Tibial nerve (tissue), 4 donors: Measurements from ENCODE around the gene SLC25A39. TPM values are rescaled to one million over a fixed set of nuclear protein-coding genes. Genes with fewer than 3 reads are reported as not detected.

Experiments
- DNase-seq, 2 donors: peaks; one replicate each; pipeline ENCODE4 v3.0.0-alpha.2; 2019; ENCODE audit warnings: low spot score in 2 of 2
- H3K27ac ChIP-seq, 4 donors: fragments of 200-600 bp; sonication (generic) in 3 of 4; one replicate each; pipeline ENCODE4 v1.5.1; 2017 to 2019; ENCODE audit warnings: mild to moderate bottlenecking in 1 of 4
- H3K27me3 ChIP-seq, 2 donors: fragments of 200-600 bp; sonication (generic) in 1 of 2; one replicate each; pipeline versions ENCODE4 v1.5.1 to v1.6.0; 2017 to 2019
- H3K36me3 ChIP-seq, 3 donors: fragments of 200-600 bp; sonication (generic); one replicate each; pipeline ENCODE4 v1.5.1; 2018 to 2019
- H3K4me1 ChIP-seq, 4 donors: fragments of 200-600 bp; sonication (generic) in 3 of 4; one replicate each; pipeline ENCODE4 v1.5.1; 2017 to 2019
- H3K4me3 ChIP-seq, 4 donors: fragments of 200-600 bp; sonication (generic) in 3 of 4; one replicate each; pipeline ENCODE4 v1.5.1; 2017 to 2019; ENCODE audit warnings: mild to moderate bottlenecking in 1 of 4, moderate library complexity in 1 of 4
- H3K9me3 ChIP-seq, 4 donors: fragments of 200-600 bp; sonication (generic) in 3 of 4; one replicate each; pipeline ENCODE4 v1.5.1; 2017 to 2019
- CTCF ChIP-seq, 5 experiments: fragments of 200-600 bp in 3 of 5; fragments of 450-650 bp in 2 of 5; sonication (generic) in 3 of 5; IDR thresholded peaks; one replicate each; pipeline ENCODE4 v1.5.1; 2016 to 2019; ENCODE audit warnings: antibody characterized with exemption in 5 of 5, mild to moderate bottlenecking in 3 of 5, moderate library complexity in 2 of 5
- EP300 ChIP-seq, 2 donors: sonication (generic); formaldehyde crosslinking; IDR thresholded peaks; one replicate each; pipeline ENCODE4 v1.6.1; 2017; ENCODE audit warnings: antibody characterized with exemption in 2 of 2, mild to moderate bottlenecking in 1 of 2
- POLR2A ChIP-seq, 2 donors: fragments of 450-650 bp; IDR thresholded peaks; one replicate each; pipeline ENCODE4 v1.6.1; 2017; ENCODE audit warnings: antibody characterized with exemption in 2 of 2, mild to moderate bottlenecking in 2 of 2, moderate library complexity in 2 of 2
- WGBS, 2 donors: methylation state at CpG; one replicate each; pipeline ENCODE4 v1.1.5; 2018; 5-methylcytosine and 5-hydroxymethylcytosine counted together
- total RNA-seq, 4 donors: library from RNA; depleted of rRNA; stranded (reverse); fragments of >200 nt; gene quantifications; one replicate each; pipeline ENCODE4 v1.1.0, GENCODE V29; 2016

SLC25A39 gene
- total RNA-seq, 4 donors from 2014 or later: 51.3 to 99.0 (median 70.9) TPM

GRCh38 chr17:44314031-44314430, 10.6 kb downstream of the SLC25A39 start:
- Histone ChIP-seq H3K27ac (no peak overlapping the region), H3K4me3 (no peak overlapping the region), H3K36me3 (peaks cover 0 to 4% (median 0%) of the 10 kb centered on the region in 3 donors), H3K27me3 (peaks cover 3 to 64% of the 10 kb centered on the region in 2 donors), H3K4me1 (peaks cover 0 to 18% (median 3%) of the 10 kb centered on the region in 4 donors), H3K9me3 (no peaks in the 10 kb centered on the region)
- 72 to 78% methylated on average over 7 of the region's 7 CpGs for whole genome bisulfite sequencing, 2 donors
- DNase-seq: no peak
- no peak for TF ChIP-seq CTCF (IDR thresholded peaks at IDR 0.05)
- no peak for TF ChIP-seq EP300 (IDR thresholded peaks at IDR 0.05)
- no peak for TF ChIP-seq POLR2A (IDR thresholded peaks at IDR 0.05)

GRCh38 chr17:44312396-44313104, 12.1 kb downstream of the SLC25A39 start:
- H3K27ac ChIP-seq: no peak overlapping the region
- H3K27me3 ChIP-seq: peaks cover 3 to 63% of the 10 kb centered on the region in 2 donors
- no peak for DNase-seq
- 63 to 71% methylated on average over 15 to 17 of the region's 17 CpGs for WGBS, 2 donors
- no peak overlapping the region for H3K4me3 ChIP-seq
- H3K9me3 ChIP-seq: no peaks in the 10 kb centered on the region
- H3K4me1 ChIP-seq: peaks cover 0 to 33% (median 14%) of the 10 kb centered on the region in 4 donors
- no peak for TF ChIP-seq POLR2A (IDR thresholded peaks at IDR 0.05)
- no peak for TF ChIP-seq CTCF (IDR thresholded peaks at IDR 0.05)
- no peak for TF ChIP-seq EP300 (IDR thresholded peaks at IDR 0.05)
- H3K36me3 ChIP-seq: no peaks in the 10 kb centered on the region

GRCh38 chr17:44311562-44312181, 13.0 kb downstream of the SLC25A39 start:
- WGBS, 2 donors: 69 to 93% methylated on average over 2 to 3 of the region's 5 CpGs
- Histone ChIP-seq H3K36me3 (no peaks in the 10 kb centered on the region), H3K27ac (no peak overlapping the region), H3K4me1 (peaks cover 0 to 36% (median 17%) of the 10 kb centered on the region in 4 donors), H3K4me3 (no peak overlapping the region), H3K9me3 (no peaks in the 10 kb centered on the region), H3K27me3 (peaks cover 3 to 62% of the 10 kb centered on the region in 2 donors)
- no peak for DNase-seq
- no peak for TF ChIP-seq POLR2A (IDR thresholded peaks at IDR 0.05)
- no peak for TF ChIP-seq CTCF (IDR thresholded peaks at IDR 0.05)
- TF ChIP-seq EP300 (IDR thresholded peaks at IDR 0.05): no peak

- peaks cover 0 to 35% (median 17%) of the 10 kb centered on the region in 4 donors for H3K4me1 ChIP-seq
- H3K4me3 ChIP-seq: no peak overlapping the region
- WGBS, 2 donors: 73 to 75% methylated on average over 9 to 10 of the region's 10 CpGs
- no peaks in the 10 kb centered on the region for H3K36me3 ChIP-seq
- H3K9me3 ChIP-seq: no peaks in the 10 kb centered on the region
- peaks cover 3 to 62% of the 10 kb centered on the region in 2 donors for H3K27me3 ChIP-seq
- no peak for DNase-seq
- H3K27ac ChIP-seq: no peak overlapping the region
- TF ChIP-seq POLR2A (IDR thresholded peaks at IDR 0.05) (no peak), CTCF (IDR thresholded peaks at IDR 0.05) (no peak), EP300 (IDR thresholded peaks at IDR 0.05) (no peak)
Measured at GRCh38 chr17:44310609-44311376, 13.8 kb downstream of the SLC25A39 start.
